Measurements from ENCODE around the gene EYA4.

The EYA4 gene

GRCh38 chr6:133202610-133203343, 38.4 kb upstream of the EYA4 start:
- H3K23ac ChIP-seq (ENCODE audit: low read length): no peak overlapping the region
- no peak overlapping the region for H3K14ac ChIP-seq (ENCODE audit: low read length)
- DNase-seq: no peak
- no peak overlapping the region for H3K4me2 ChIP-seq (ENCODE audit: low read length)
- no peaks in the 10 kb centered on the region for H3K79me1 ChIP-seq (ENCODE audit: low read length)
- no peak overlapping the region for H3K18ac ChIP-seq (ENCODE audit: low read length)
- H2AK5ac ChIP-seq (ENCODE audit: low read length): no peak overlapping the region
- no peaks in the 10 kb centered on the region for H3K79me2 ChIP-seq (ENCODE audit: control insufficient read depth, insufficient read depth, low read length, poor library complexity)
- no peak overlapping the region for H3K9ac ChIP-seq (ENCODE audit: low read length)
- H2BK5ac ChIP-seq (ENCODE audit: low read depth, low read length, poor library complexity): no peak overlapping the region
- H4K8ac ChIP-seq (ENCODE audit: low read depth, low read length): no peak overlapping the region
- WGBS (ENCODE audit: extremely low coverage, insufficient coverage, insufficient read length): no CpG with 5 or more reads among the region's 4 CpGs
- no peaks in the 10 kb centered on the region for H3K27me3 ChIP-seq (ENCODE audit: insufficient read depth, low read length)
- no peak overlapping the region for H2AFZ ChIP-seq (ENCODE audit: insufficient read depth, low read length, poor library complexity)
- no peak overlapping the region for H4K91ac ChIP-seq (ENCODE audit: low read depth, low read length)
- H3K4me3 ChIP-seq (ENCODE audit: low read depth, low read length): no peak overlapping the region
- peaks cover 0 to 1% of the 10 kb centered on the region in 2 experiments for H3K36me3 ChIP-seq (ENCODE audit: control insufficient read depth in 1 of 2, insufficient read depth in 2 of 2, low read length in 2 of 2)
- no peak overlapping the region for H3K27ac ChIP-seq (ENCODE audit: low read depth, low read length)
- H3K4me1 ChIP-seq (ENCODE audit: control insufficient read depth in 1 of 2, insufficient read depth in 2 of 2, low read length in 2 of 2): no peaks in the 10 kb centered on the region
- no peak overlapping the region for H4K12ac ChIP-seq (ENCODE audit: low read depth, low read length)
- no peaks in the 10 kb centered on the region for H3K9me3 ChIP-seq (ENCODE audit: insufficient read depth, low read depth, low read length)
- H3K4ac ChIP-seq (ENCODE audit: low read depth, low read length): no peak overlapping the region
- no peak overlapping the region for H2BK120ac ChIP-seq (ENCODE audit: insufficient read depth, low read length, poor library complexity)
- H2BK12ac ChIP-seq (ENCODE audit: low read length): no peak overlapping the region

DNA sequence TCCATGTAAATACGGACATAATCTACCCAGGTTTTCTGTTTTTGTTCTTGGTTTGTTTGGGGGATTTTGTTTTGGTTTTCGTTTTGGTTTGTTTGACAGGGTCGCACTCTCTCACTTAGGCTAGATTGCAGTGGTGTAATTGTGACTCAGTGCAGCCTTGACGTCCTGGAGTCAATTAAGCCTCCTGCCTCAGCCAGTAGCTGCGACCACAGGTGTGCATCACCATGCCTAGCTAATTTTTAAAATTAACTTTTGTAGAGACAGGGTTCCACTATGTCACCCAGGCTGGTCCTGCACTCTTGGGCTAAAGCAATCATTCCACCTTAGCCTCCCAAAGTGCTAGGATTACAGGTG, 37.8 kb upstream of the EYA4 start:
- Histone ChIP-seq H4K12ac (ENCODE audit: low read depth, low read length) (no peak overlapping the region), H3K27me3 (ENCODE audit: insufficient read depth, low read length) (no peaks in the 10 kb centered on the region), H3K36me3 (ENCODE audit: control insufficient read depth in 1 of 2, insufficient read depth in 2 of 2, low read length in 2 of 2) (peaks cover 0 to 1% of the 10 kb centered on the region in 2 experiments), H2BK12ac (ENCODE audit: low read length) (no peak overlapping the region), H2AFZ (ENCODE audit: insufficient read depth, low read length, poor library complexity) (no peak overlapping the region), H3K4me1 (ENCODE audit: control insufficient read depth in 1 of 2, insufficient read depth in 2 of 2, low read length in 2 of 2) (no peaks in the 10 kb centered on the region), H3K79me2 (ENCODE audit: control insufficient read depth, insufficient read depth, low read length, poor library complexity) (no peaks in the 10 kb centered on the region), H3K27ac (ENCODE audit: low read depth, low read length) (no peak overlapping the region), H3K4me2 (ENCODE audit: low read length) (no peak overlapping the region), H3K18ac (ENCODE audit: low read length) (no peak overlapping the region), H2BK120ac (ENCODE audit: insufficient read depth, low read length, poor library complexity) (no peak overlapping the region), H2BK5ac (ENCODE audit: low read depth, low read length, poor library complexity) (no peak overlapping the region), H3K4ac (ENCODE audit: low read depth, low read length) (no peak overlapping the region), H2AK5ac (ENCODE audit: low read length) (no peak overlapping the region), H3K23ac (ENCODE audit: low read length) (no peak overlapping the region), H4K91ac (ENCODE audit: low read depth, low read length) (no peak overlapping the region), H3K14ac (ENCODE audit: low read length) (no peak overlapping the region), H4K8ac (ENCODE audit: low read depth, low read length) (no peak overlapping the region), H3K9ac (ENCODE audit: low read length) (no peak overlapping the region), H3K9me3 (ENCODE audit: insufficient read depth, low read depth, low read length) (no peaks in the 10 kb centered on the region), H3K79me1 (ENCODE audit: low read length) (no peaks in the 10 kb centered on the region), H3K4me3 (ENCODE audit: low read depth, low read length) (no peak overlapping the region)
- DNase-seq: no peak
- WGBS (ENCODE audit: extremely low coverage, insufficient coverage, insufficient read length): no CpG with 5 or more reads among the region's 5 CpGs

GRCh38 chr6:133205304-133205703, 35.9 kb upstream of the EYA4 start:
- Histone ChIP-seq H3K4me1 (ENCODE audit: control insufficient read depth in 1 of 2, insufficient read depth in 2 of 2, low read length in 2 of 2) (no peaks in the 10 kb centered on the region), H4K91ac (ENCODE audit: low read depth, low read length) (no peak overlapping the region), H3K23ac (ENCODE audit: low read length) (no peak overlapping the region), H3K4me2 (ENCODE audit: low read length) (no peak overlapping the region), H3K18ac (ENCODE audit: low read length) (no peak overlapping the region), H3K36me3 (ENCODE audit: control insufficient read depth in 1 of 2, insufficient read depth in 2 of 2, low read length in 2 of 2) (peaks cover 0 to 1% of the 10 kb centered on the region in 2 experiments), H2AFZ (ENCODE audit: insufficient read depth, low read length, poor library complexity) (no peak overlapping the region), H3K79me2 (ENCODE audit: control insufficient read depth, insufficient read depth, low read length, poor library complexity) (no peaks in the 10 kb centered on the region), H2BK120ac (ENCODE audit: insufficient read depth, low read length, poor library complexity) (no peak overlapping the region), H3K27ac (ENCODE audit: low read depth, low read length) (no peak overlapping the region), H4K12ac (ENCODE audit: low read depth, low read length) (no peak overlapping the region), H3K14ac (ENCODE audit: low read length) (no peak overlapping the region), H4K8ac (ENCODE audit: low read depth, low read length) (no peak overlapping the region), H3K4ac (ENCODE audit: low read depth, low read length) (no peak overlapping the region), H2AK5ac (ENCODE audit: low read length) (no peak overlapping the region), H2BK12ac (ENCODE audit: low read length) (no peak overlapping the region), H3K27me3 (ENCODE audit: insufficient read depth, low read length) (no peaks in the 10 kb centered on the region), H3K79me1 (ENCODE audit: low read length) (no peaks in the 10 kb centered on the region), H3K9ac (ENCODE audit: low read length) (no peak overlapping the region), H3K4me3 (ENCODE audit: low read depth, low read length) (no peak overlapping the region), H3K9me3 (ENCODE audit: insufficient read depth, low read depth, low read length) (no peaks in the 10 kb centered on the region), H2BK5ac (ENCODE audit: low read depth, low read length, poor library complexity) (no peak overlapping the region)
- no peak for DNase-seq

DNA sequence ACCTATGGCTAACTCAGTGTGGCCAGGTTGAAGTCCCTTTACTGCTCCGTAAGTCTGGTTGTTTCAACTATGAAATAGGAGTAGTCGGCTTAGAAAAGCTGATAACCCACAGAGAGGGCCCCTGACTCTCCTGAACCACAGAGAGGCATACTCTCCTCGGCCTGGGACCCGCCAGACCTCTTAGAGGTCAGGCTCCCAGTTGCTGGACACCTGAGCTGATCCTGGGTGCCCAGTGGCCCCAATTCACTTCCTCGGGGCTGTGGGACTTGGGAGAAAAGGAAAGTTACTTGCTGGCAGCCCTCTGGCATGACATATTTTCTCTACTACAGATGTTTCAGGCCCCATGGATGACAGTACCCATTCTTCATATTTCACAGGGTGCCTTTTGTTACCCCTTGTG, 34.2 kb upstream of the EYA4 start:
- DNase-seq: no peak
- no peak overlapping the region for H3K27ac ChIP-seq (ENCODE audit: low read depth, low read length)
- no peak overlapping the region for H3K9ac ChIP-seq (ENCODE audit: low read length)
- H3K4me1 ChIP-seq (ENCODE audit: control insufficient read depth in 1 of 2, insufficient read depth in 2 of 2, low read length in 2 of 2): no peaks in the 10 kb centered on the region
- H3K36me3 ChIP-seq (ENCODE audit: control insufficient read depth in 1 of 2, insufficient read depth in 2 of 2, low read length in 2 of 2): peaks cover 0 to 1% of the 10 kb centered on the region in 2 experiments
- no peak overlapping the region for H3K18ac ChIP-seq (ENCODE audit: low read length)
- no peak overlapping the region for H2BK120ac ChIP-seq (ENCODE audit: insufficient read depth, low read length, poor library complexity)
- no peaks in the 10 kb centered on the region for H3K79me2 ChIP-seq (ENCODE audit: control insufficient read depth, insufficient read depth, low read length, poor library complexity)
- no peak overlapping the region for H3K23ac ChIP-seq (ENCODE audit: low read length)
- no peak overlapping the region for H3K4me2 ChIP-seq (ENCODE audit: low read length)
- no peaks in the 10 kb centered on the region for H3K79me1 ChIP-seq (ENCODE audit: low read length)
- no peak overlapping the region for H2BK12ac ChIP-seq (ENCODE audit: low read length)
- H4K12ac ChIP-seq (ENCODE audit: low read depth, low read length): no peak overlapping the region
- no peak overlapping the region for H4K91ac ChIP-seq (ENCODE audit: low read depth, low read length)
- H3K27me3 ChIP-seq (ENCODE audit: insufficient read depth, low read length): no peaks in the 10 kb centered on the region
- no peak overlapping the region for H3K4ac ChIP-seq (ENCODE audit: low read depth, low read length)
- no peak overlapping the region for H3K14ac ChIP-seq (ENCODE audit: low read length)
- H2AFZ ChIP-seq (ENCODE audit: insufficient read depth, low read length, poor library complexity): no peak overlapping the region
- H2BK5ac ChIP-seq (ENCODE audit: low read depth, low read length, poor library complexity): no peak overlapping the region
- no peaks in the 10 kb centered on the region for H3K9me3 ChIP-seq (ENCODE audit: insufficient read depth, low read depth, low read length)
- WGBS (ENCODE audit: extremely low coverage, insufficient coverage, insufficient read length): no CpG with 5 or more reads among the region's 5 CpGs
- no peak overlapping the region for H2AK5ac ChIP-seq (ENCODE audit: low read length)
- H4K8ac ChIP-seq (ENCODE audit: low read depth, low read length): no peak overlapping the region
- no peak overlapping the region for H3K4me3 ChIP-seq (ENCODE audit: low read depth, low read length)
